Thymus (tissue), 11 donors: Measurements from ENCODE around the gene PAPLN. TPM values are rescaled to one million over a fixed set of nuclear protein-coding genes. Genes with fewer than 3 reads are reported as not detected.
A peak's percentile ranks its signal among the peaks of the same experiment; 100 is the strongest.
"Not testable (repeated sequence)": the region's sequence is repeated elsewhere in the genome, so short reads cannot be mapped to it uniquely, and the experiment has no call there.

Experiments
- DNase-seq, 9 donors: peaks; one replicate each; pipeline ENCODE4 v3.0.0-alpha.2; 2013; ENCODE audit warnings: low spot score in 9 of 9, low read depth in 6 of 9, missing footprints in 1 of 9
- H3K27ac ChIP-seq, 2 donors: one replicate each; pipeline ENCODE4 v1.5.1; 2013; ENCODE audit warnings: control low read depth in 1 of 2, low read depth in 1 of 2, low read length in 1 of 2, mild to moderate bottlenecking in 1 of 2, moderate library complexity in 1 of 2
- H3K27me3 ChIP-seq, 2 donors: one replicate each; pipeline ENCODE4 v1.5.1; 2013; ENCODE audit warnings: low read length in 1 of 2; ENCODE audit not compliant: control insufficient read depth in 2 of 2, insufficient read depth in 1 of 2
- H3K36me3 ChIP-seq, 2 donors: one replicate each; pipeline ENCODE4 v1.5.1; 2013; ENCODE audit warnings: low read length in 1 of 2, mild to moderate bottlenecking in 1 of 2, moderate library complexity in 1 of 2; ENCODE audit not compliant: control insufficient read depth in 2 of 2, insufficient read depth in 2 of 2
- H3K4me1 ChIP-seq, 2 donors: one replicate each; pipeline ENCODE4 v1.5.1; 2013; ENCODE audit warnings: low read length in 2 of 2; ENCODE audit not compliant: control insufficient read depth in 2 of 2, insufficient read depth in 2 of 2
- H3K4me3 ChIP-seq, 2 donors: one replicate each; pipeline ENCODE4 v1.5.1; 2013; ENCODE audit warnings: low read length in 2 of 2, control low read depth in 1 of 2, mild to moderate bottlenecking in 1 of 2
- H3K9me3 ChIP-seq, 2 donors: one replicate each; pipeline ENCODE4 v1.5.1; 2013; ENCODE audit warnings: low read length in 1 of 2, mild to moderate bottlenecking in 1 of 2; ENCODE audit not compliant: control insufficient read depth in 2 of 2, insufficient read depth in 1 of 2
- WGBS: extraction: QIAGEN DNeasy Blood & Tissue Kit; methylation state at CpG from one replicate; pipeline ENCODE4 v1.1.7; 2013; 5-methylcytosine and 5-hydroxymethylcytosine counted together
- polyA plus RNA-seq: library from polyadenylated mRNA; stranded (reverse); fragments of 200-250 nt; gene quantifications from one replicate; pipeline ENCODE4 v1.2.3, GENCODE V29; 2013
- total RNA-seq: library from RNA; stranded (reverse); fragments of 120-200 nt; gene quantifications from one replicate; pipeline ENCODE4 v1.2.4, GENCODE V29; 2013
- donor health status: healthy.

PAPLN gene
- total and polyA plus RNA-seq, 2 donors, result 8.7 to 20.0 TPM

DNA sequence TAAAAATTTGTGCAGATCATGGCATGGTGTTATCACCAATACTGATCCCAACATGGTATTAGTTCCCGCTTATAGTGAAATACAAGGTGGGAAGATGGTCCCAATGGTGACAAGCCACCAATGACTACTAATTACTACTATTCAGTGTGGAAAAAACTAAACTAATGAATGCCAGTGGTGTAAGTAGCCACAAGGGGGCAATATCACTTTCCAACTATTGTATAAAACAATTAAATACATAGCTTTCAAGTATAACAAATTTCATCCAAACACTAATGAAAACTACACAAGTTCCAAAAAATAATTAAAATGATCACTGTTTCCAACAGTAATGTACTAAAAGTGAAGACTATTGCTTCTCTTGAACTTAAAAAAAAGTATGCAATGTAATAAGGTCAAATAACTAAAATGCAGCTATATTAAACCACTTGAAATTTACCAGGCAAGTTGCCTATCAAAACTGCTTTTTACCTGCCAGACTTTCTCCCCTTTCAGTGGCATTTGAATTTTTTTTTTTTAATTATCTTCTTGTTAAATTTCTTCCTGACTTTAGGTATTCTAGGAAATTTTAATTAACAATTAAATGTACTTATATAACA, 58.0 kb downstream of the PAPLN start:
- H3K36me3 ChIP-seq, result peaks cover 17% of the 10 kb centered on the region in 2 donors
- DNase-seq, result peak in 4 of 9 donors; percentile 24 to 46 (median 28)
- WGBS, result 99% methylated on average over 1 of the region's 1 CpG

DNA sequence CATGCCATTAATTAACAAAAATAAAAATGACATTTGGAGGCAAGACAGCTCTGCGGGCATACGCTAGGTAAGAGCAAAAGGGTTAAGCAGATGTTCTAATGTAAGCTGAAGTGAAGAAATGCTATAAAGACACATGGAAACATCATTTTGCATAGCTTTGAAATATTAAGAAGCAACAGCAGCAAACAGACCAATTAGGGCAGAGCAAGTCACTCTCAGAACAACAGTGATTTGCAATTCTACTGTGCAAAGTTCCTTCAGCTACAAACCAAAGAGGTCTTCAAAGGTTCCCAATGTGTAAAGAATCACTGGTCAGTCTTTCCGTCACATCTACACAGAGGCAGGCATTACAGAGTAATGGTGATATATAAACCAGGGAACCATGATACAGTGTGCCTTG, 68.2 kb downstream of the PAPLN start:
- no peaks in the 10 kb centered on the region for H3K36me3 ChIP-seq
- no peak for DNase-seq
- H3K9me3 ChIP-seq, result no peaks in the 10 kb centered on the region
- no peaks in the 10 kb centered on the region for H3K4me1 ChIP-seq
- no peak overlapping the region for H3K27ac ChIP-seq
- H3K27me3 ChIP-seq, result no peaks in the 10 kb centered on the region
- no peak overlapping the region for H3K4me3 ChIP-seq
- WGBS, result 65% methylated on average over 3 of the region's 3 CpGs

More for the DNA sequence above, 58.0 kb downstream of the PAPLN start:
- H3K9me3 ChIP-seq, result no peaks in the 10 kb centered on the region
- H3K4me1 ChIP-seq, result no peaks in the 10 kb centered on the region
- H3K4me3 ChIP-seq, result no peak overlapping the region
- no peak overlapping the region for H3K27ac ChIP-seq
- H3K27me3 ChIP-seq, result no peaks in the 10 kb centered on the region

DNA sequence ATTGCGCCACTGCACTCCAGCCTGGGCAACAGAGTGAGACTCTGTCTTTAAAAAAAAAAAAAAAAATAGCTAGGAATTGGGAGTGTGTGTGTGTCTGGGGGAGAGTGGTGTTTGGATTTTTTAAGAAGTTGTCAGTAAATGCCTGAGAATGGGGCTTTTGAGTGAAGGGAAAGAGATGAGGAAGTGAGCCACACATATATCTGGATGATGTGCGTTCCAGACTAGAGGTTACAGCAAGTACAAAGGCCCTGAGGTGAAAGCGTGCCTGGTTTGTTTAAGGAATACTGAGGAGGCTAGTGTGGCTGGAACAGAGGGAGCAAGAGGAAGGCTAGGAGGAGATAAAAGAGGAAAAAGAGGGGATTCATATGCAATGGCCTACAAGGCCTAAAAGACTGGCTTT, 70.0 kb downstream of the PAPLN start:
- Histone ChIP-seq H3K36me3 (no peaks in the 10 kb centered on the region), H3K27me3 (no peaks in the 10 kb centered on the region), H3K4me3 (no peak overlapping the region), H3K27ac (no peak overlapping the region), H3K4me1 (peaks cover 2 to 3% of the 10 kb centered on the region in 2 donors), H3K9me3 (no peaks in the 10 kb centered on the region)
- 97% methylated on average over 3 of the region's 3 CpGs for WGBS
- no peak for DNase-seq

DNA sequence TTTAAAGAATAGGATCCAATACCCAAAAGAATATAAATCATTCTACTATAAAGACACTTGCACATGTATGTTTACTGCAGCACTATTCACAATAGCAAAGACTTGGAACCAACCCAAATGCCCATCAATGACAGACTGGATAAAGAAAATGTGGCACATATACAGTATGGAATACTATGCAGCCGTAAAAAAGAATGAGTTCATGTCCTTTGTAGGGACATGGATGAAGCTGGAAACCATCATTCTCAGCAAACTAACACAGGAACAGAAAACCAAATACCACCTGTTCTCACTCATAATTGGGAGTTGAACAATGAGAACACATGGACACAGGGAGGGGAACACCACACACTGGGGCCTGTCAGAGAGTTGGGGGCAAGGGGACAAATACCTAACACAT, 71.9 kb downstream of the PAPLN start:
- not testable (repeated sequence) for H3K27me3 ChIP-seq, H3K36me3 ChIP-seq, H3K4me3 ChIP-seq, H3K9me3 ChIP-seq, H3K27ac ChIP-seq, DNase-seq
- H3K4me1 ChIP-seq, result peaks cover 8 to 12% of the 10 kb centered on the region in 2 donors
- 87% methylated on average over 1 of the region's 1 CpG for WGBS

DNA sequence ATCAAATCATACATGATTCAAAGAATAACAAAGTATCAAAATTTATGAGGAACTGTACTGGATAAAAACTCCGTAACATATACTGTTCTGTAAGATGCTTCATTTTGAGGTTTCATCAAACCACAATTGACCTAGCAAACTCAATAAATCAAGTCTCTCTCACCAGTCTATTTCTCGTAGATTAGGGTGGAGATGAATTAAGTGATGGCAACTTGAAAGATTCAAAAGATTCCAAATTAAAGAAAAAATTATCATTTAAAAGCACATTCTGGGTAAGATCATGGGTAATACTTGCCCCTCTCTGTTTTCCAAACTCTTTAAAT, 74.4 kb downstream of the PAPLN start:
- Histone ChIP-seq H3K9me3 (no peaks in the 10 kb centered on the region), H3K4me3 (no peak overlapping the region), H3K4me1 (peaks cover 8 to 12% of the 10 kb centered on the region in 2 donors), H3K27ac (no peak overlapping the region), H3K36me3 (peaks cover 0 to 5% of the 10 kb centered on the region in 2 donors), H3K27me3 (no peaks in the 10 kb centered on the region)
- WGBS, result 49% methylated on average over 2 of the region's 2 CpGs
- DNase-seq, result no peak

DNA sequence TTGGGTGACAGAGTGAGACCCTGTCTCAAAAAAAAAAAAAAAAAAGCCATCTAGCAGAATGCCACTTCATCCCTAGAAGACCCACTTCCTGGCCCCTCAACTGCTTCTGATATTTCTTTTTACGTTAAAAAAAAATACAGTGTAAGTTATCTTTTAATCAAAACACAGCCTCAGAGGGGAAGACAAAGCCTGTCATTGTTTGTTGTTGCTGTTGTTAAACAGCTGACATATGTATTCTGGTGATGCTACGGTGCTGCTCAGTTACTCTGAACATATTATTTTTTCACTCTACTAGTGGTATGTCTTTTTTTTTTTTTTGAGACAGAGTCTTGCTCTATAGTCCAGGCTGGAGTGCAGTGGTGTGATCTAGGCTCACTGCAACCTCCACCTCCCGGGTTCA, 75.4 kb downstream of the PAPLN start:
- H3K27me3 ChIP-seq, result no peaks in the 10 kb centered on the region
- H3K27ac ChIP-seq, result peak overlapping the region; percentile 15 to 39
- WGBS, result 37% methylated on average over 3 of the region's 3 CpGs
- DNase-seq, result peak in 6 of 9 donors; percentile 25 to 59 (median 33)
- peaks cover 8 to 12% of the 10 kb centered on the region in 2 donors for H3K4me1 ChIP-seq
- no peak overlapping the region for H3K4me3 ChIP-seq
- peaks cover 0 to 5% of the 10 kb centered on the region in 2 donors for H3K36me3 ChIP-seq
- no peaks in the 10 kb centered on the region for H3K9me3 ChIP-seq

DNA sequence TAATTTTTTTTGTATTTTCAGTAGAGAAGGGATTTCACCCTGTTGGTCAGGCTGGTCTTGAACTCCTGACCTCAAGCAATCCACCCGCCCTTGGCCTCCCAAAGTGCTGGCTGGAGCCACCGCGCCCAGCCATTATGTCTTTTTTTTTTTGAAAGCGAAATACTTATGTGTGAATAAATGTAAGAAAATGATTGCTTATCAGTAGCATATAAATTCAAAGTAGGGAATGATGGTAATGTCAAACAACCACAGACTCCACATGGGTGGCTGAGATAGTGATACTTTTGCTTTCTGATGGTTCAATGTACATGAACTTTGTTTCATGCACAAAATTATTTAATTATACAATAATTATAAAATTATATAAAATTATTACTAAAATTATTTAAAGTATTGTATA, 75.8 kb downstream of the PAPLN start:
- H3K9me3 ChIP-seq, result no peaks in the 10 kb centered on the region

DNA sequence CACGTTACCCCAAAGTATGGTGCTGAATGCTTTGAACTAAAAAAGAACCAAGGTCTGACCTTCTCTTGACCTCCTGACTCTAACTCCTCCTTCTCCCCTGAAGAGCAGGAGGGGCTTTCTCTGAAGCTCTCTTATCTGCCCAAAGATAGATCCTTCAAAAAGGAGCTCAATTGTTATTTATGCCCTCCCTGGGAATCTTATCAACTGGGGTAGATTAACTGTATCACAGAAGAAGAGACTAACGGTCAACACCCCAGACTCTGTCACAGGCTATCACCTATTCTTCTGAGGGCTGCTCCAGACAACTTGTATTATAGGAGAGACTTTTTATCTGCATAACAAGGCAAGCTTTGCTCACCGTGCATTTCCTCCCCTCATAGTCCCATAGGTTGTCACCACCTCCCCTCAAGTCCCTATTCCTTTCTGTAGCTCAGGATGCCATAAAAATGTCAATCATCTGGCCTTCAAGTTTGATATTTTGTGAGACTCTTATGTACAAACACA, 86.6 kb downstream of the PAPLN start:
- H3K9me3 ChIP-seq, result no peaks in the 10 kb centered on the region

More for the DNA sequence above, 75.8 kb downstream of the PAPLN start:
- 99% methylated on average over 4 of the region's 4 CpGs for WGBS
- DNase-seq, result no peak
- Histone ChIP-seq H3K4me1 (peaks cover 8 to 12% of the 10 kb centered on the region in 2 donors), H3K4me3 (no peak overlapping the region), H3K36me3 (peaks cover 0 to 5% of the 10 kb centered on the region in 2 donors), H3K27ac (no peak overlapping the region), H3K27me3 (no peaks in the 10 kb centered on the region)

More for the DNA sequence above, 86.6 kb downstream of the PAPLN start:
- H3K27ac ChIP-seq, result no peak overlapping the region
- DNase-seq, result no peak
- peaks cover 9% of the 10 kb centered on the region in 2 donors for H3K4me1 ChIP-seq
- H3K27me3 ChIP-seq, result no peaks in the 10 kb centered on the region
- no peak overlapping the region for H3K4me3 ChIP-seq
- WGBS, result 90% methylated on average over 3 of the region's 3 CpGs
- H3K36me3 ChIP-seq, result peaks cover 0 to 3% of the 10 kb centered on the region in 2 donors
